Stimulated activated naive CD4-positive, alpha-beta T cell (primary cell): ENCODE measurements around the gene TEAD4.

Experiments used
- DNase-seq, 6 experiments: peaks; one replicate each; lab custom pipeline; 2025; lab: John Stamatoyannopoulos, UW

The TEAD4 gene

GRCh38 chr12:3032770-3033538 is 73.8 kb downstream of the TEAD4 start:
- DNase-seq, result no peak

GRCh38 chr12:3033539-3033867 is 74.3 kb downstream of the TEAD4 start:
- no peak for DNase-seq

GRCh38 chr12:3034067-3034750 is 75.0 kb downstream of the TEAD4 start:
- DNase-seq, result no peak

GRCh38 chr12:3035171-3035570 is 76.0 kb downstream of the TEAD4 start:
- no peak for DNase-seq

DNA sequence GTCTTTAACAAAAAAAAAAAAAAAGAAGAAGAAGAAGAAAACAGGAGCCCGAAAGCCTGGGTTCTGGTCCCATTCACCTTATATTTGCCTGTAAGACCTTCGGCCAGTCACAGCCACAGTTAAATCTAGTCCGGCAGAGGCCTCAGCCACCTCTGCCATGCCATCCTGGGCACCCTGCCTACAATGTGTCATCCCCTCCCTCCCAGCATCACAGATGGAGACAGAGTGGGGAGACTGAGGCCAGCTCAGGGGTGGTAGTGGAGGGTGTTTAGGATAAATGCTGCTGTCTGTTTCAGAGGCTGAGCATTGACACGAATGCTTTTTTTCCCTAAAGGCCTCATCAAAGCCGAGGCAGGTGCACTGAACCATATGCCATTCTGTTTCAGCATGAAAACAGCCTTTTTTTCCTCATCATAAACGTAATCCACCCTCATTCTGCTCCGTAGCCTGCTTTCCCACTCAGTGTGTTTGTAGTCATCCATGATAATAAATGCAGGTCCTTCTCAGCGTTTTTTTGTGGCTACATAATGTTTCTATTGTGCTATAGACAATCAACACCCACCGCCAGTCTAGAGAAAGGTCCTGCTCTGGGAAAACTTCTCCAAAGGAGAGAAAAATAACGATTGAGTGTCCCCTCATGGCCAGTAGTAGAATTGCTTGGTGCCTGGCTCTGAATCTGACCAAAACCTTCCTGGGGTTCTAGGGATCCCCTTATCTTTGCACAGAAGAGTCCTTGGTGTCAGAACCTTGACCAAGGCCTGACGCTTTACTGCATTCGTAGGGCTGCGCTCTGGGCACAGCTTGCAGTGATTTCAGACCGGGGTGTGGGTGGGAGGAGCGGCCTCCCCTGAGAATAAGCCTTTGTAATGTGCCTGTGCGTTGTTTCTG is 76.9 kb downstream of the TEAD4 start:
- no peak for DNase-seq

DNA sequence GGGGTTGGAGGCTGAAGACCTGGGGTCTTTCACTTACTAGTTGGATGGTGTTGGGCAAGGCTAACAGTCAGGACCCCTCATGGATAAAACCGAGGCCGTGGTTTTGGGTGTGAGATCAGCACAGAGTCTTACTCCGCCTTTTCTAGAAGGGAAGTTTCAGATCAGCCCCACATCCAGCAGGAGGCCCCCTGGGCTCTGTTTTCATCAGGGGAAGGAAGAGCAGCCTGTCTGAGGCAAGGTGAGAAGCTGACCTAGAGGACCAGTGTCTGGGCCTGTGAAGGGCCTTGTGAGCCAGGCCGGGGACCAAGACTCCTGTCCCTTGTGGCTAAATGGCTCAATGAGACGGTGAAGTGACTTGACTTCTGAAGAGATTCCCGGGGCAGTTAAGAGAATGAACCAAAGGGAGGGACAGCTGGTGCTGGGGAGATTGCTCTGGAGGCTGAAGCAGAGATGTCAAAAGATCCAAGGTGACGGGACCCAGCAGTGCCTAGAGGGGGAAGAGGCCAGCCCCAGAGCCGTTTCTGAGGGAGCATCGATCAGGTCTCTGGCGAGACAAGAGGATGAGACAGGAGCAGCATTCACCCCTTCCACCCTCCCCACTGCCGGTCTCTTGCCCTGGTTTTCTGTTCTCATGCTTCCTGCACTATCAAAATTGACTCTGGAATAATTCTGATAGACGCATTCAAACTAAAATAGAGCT is 77.9 kb downstream of the TEAD4 start:
- DNase-seq, result no peak

DNA sequence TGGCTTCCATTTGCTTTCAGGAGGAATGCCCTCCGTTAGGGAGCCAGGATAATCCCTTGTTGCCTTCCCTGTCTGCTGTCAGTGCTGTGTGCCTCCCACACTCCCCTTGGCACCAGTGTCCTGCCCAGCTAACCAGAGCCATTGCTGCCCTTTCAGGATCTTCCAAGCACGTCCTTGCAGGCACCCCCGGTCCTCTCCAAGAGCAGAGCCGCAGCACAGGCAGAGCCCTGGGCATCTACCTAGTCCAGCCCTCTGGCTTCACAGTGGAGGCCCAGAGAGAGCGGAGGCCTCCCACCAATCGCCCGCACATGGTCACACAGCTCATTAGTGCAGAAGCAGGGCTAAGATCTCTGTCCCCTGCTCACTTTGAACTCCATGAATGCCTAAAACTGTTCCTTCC is 79.0 kb downstream of the TEAD4 start:
- no peak for DNase-seq

- no peak for DNase-seq
Measured at GRCh38 chr12:3038926-3039510, 79.8 kb downstream of the TEAD4 start.

- no peak for DNase-seq
Measured at GRCh38 chr12:3040026-3040656, 80.9 kb downstream of the TEAD4 start.

- DNase-seq, result no peak
Measured at GRCh38 chr12:3040663-3041544, 81.7 kb downstream of the TEAD4 start.

DNA sequence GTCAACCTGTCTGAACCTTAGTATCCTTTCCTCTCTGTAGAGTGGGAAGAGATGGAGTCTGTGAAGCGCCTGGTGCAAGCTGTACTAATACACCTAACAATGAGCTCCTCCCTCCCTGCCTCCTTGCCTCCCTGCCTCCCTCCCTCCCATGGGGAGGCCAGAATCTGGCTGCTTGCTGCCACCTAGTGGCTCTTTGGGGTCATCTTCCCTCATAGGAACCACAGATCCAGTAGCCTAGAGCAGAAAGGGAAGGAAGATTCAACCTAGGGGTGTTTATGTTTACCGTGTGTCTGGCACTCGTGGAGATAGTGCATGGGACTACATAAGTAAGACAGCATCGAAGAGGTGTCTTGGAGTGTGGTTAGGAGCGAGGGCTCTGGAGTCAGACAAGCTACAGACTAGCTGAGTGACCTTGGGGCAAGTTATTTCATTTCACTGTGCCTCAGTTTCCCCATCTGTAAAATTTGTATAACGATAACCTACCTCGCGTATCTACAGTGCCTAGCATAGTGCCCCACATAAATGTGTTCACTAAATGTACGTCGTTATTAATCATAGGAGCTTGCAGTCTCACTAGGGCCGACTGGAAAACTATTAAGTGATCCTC is 82.5 kb downstream of the TEAD4 start:
- DNase-seq, result peak in 4 of 6 experiments; percentile 4 to 32 (median 10)

DNA sequence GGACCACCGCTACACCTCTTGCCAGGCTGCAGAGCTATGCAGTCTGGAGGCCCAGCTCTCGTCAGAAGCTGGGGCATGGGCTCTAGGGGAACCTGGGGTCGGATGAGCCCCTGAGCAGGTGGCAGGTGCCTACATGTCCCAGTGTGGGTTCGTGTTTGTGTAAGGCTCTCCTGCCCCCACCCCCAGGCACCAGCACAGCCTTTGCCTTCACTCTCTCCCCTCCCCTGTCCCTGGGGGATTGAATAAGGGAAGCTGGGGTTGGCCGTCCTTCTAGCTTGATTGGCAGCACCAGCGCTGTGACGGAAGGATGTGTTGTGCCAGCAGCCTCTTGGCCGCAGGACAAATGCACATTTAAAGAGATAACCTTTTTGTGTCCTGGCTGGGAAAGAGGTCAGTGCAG is 83.2 kb downstream of the TEAD4 start:
- DNase-seq, result no peak

GRCh38 chr12:3042826-3043225 is 83.6 kb downstream of the TEAD4 start:
- DNase-seq, result no peak

- no peak for DNase-seq
Measured at GRCh38 chr12:3043406-3043805, 84.2 kb downstream of the TEAD4 start.

GRCh38 chr12:3044141-3044630 is 85.0 kb downstream of the TEAD4 start:
- no peak for DNase-seq

DNA sequence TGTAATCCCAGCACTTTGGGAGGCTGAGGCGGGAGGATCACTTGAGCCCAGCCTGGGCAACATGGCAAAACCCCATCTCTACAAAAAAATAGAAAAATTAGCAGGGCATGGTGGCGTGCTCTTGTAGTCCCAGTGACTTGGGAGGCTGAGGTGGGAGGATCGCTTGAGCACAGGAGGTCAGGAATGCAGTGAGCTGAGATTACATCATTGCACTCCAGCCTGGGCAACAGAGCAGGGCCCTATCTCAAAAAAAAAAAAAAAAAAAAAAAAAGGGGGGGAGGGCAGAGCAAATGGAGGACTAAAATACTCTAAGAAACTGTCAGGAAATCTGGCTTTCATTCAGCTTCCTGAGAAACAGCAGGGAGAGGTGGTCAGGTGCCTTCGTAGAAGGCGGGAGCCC is 86.3 kb downstream of the TEAD4 start:
- no peak for DNase-seq

DNA sequence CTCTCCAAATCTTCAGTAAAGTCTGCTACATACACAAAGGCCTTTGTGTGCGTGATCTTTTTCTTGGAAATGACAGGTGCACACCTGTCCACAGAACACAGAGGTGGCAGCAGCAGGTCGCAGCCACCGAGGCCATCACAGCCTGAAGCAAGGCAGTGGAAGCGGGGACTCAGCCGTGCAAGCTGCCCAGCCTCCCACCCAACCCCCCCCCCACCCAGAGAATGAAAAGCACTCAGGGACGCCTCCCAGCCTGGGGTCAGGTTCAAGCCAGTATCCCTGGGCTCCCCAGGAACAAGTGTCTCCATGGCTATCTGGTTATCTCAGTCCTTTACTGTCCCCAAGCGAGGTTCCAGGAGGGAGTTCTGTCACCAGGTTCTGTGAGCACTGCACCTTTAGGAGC is 86.8 kb downstream of the TEAD4 start:
- DNase-seq, result no peak

GRCh38 chr12:3046441-3047200 is 87.4 kb downstream of the TEAD4 start:
- DNase-seq, result no peak

DNA sequence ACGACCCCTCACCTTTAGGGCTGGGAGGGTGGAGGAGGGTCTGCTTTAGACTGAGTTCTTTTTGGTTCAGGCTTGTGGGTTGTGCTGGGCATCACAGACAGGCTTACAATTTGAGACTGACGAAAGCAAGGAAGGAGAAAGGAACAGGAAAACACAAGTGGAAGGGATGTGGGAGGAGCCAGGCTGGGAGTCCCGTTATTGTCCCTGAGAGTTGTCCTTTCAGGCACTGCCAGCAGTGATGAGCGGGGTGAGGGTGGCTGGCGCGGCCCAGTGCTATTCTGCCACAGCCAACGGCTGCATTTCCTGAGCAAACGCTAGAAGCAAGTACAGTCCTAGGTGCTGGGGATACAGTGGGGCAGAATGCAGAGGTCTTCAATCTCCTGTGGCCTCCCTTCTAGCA is 88.8 kb downstream of the TEAD4 start:
- no peak for DNase-seq
